ENCODE measurements around the gene CEP68.
A peak's percentile ranks its signal among the peaks of the same experiment; 100 is the strongest.

Gene CEP68

DNA sequence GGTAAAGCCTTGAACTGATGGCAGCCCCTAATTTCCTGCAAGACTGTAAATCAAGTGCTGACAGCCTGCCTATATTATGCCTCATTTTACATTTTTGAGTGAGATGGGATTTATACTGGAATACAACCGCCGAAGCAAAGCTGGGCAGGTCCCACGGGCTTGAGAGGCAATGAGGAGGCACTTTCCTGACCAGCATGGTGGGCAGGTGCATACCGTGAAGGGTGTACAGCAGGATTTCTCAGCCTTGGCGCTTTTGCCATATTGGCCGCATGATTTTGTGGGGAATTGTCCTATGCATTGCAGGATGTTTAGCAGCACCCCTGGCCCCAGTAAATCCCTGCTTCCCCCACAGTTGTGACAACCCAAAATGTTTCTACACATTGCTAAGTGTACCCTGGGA is 22.8 kb downstream of the CEP68 start:
- H3K27ac ChIP-seq (ENCODE audit: poor library complexity, severe bottlenecking), result no peak overlapping the region
- ATAC-seq (ENCODE audit: low read depth), result no peak

DNA sequence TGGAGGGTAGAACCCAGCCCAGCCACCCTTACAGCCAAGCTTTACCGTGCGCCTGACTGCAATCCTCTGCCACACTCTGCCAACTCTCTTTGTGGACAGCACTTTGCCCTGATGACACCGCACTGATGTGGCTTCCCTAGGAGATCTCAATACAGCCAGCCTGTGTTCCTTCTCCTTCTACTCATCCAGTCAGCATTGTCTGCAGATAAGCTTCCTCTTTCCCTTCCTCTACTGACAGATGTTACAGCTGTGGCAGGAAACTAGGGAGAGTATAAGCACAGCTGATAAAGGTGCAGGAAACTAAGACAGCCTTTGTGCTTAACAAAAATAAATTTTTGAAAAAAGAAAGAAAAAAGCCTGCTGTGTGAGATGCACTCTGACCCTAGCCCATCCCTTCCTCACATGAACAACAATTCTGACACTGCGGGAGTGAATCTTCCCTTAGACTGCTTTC is 25.0 kb downstream of the CEP68 start:
- Histone ChIP-seq H3K4me3 (ENCODE audit: severe bottlenecking) (no peak overlapping the region), H3K4me1 (ENCODE audit: insufficient read depth, poor library complexity, severe bottlenecking) (peaks cover 8% of the 10 kb centered on the region), H3K9me3 (ENCODE audit: severe bottlenecking) (no peaks in the 10 kb centered on the region), H3K27ac (ENCODE audit: poor library complexity, severe bottlenecking) (no peak overlapping the region), H3K27me3 (ENCODE audit: insufficient read depth, poor library complexity, severe bottlenecking) (no peaks in the 10 kb centered on the region), H3K36me3 (ENCODE audit: low read depth) (peaks cover 77% of the 10 kb centered on the region)
- DNase-seq (ENCODE audit: low spot score) (no peak), ATAC-seq (ENCODE audit: low read depth) (0 out of 3 replicates have a peak, but pooled peaks have one; percentile 4)
- TF ChIP-seq CTCF (IDR thresholded peaks at IDR 0.05; ENCODE audit: poor library complexity, severe bottlenecking), result no peak

More for the DNA sequence above, 22.8 kb downstream of the CEP68 start:
- no peak for TF ChIP-seq CTCF (IDR thresholded peaks at IDR 0.05; ENCODE audit: poor library complexity, severe bottlenecking)
- Histone ChIP-seq H3K36me3 (ENCODE audit: low read depth) (peaks cover 60% of the 10 kb centered on the region), H3K4me1 (ENCODE audit: insufficient read depth, poor library complexity, severe bottlenecking) (peaks cover 17% of the 10 kb centered on the region), H3K9me3 (ENCODE audit: severe bottlenecking) (no peaks in the 10 kb centered on the region), H3K27me3 (ENCODE audit: insufficient read depth, poor library complexity, severe bottlenecking) (no peaks in the 10 kb centered on the region), H3K4me3 (ENCODE audit: severe bottlenecking) (no peak overlapping the region)
- no peak for DNase-seq (ENCODE audit: low spot score)

DNA sequence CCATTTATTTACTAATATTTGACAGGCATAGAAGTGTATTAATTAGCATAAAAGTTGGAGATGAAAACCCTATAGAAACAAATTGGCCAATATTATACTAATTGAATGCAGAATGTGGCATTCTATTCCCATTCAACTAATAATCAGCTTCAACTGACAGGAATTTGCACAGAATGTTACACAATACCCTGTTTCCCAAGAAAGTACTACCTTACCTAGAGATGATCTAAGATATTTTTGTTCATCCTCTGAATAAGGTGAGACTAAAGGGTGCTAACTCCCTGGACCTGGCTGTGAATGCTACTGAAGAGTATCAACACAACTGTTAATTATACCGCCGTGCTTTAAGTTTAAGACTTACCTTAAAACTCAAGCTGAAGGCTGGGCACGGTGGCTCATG is 28.9 kb downstream of the CEP68 start:
- no peaks in the 10 kb centered on the region for H3K27me3 ChIP-seq (ENCODE audit: insufficient read depth, poor library complexity, severe bottlenecking)
- no peak overlapping the region for H3K27ac ChIP-seq (ENCODE audit: poor library complexity, severe bottlenecking)
- no peaks in the 10 kb centered on the region for H3K9me3 ChIP-seq (ENCODE audit: severe bottlenecking)
- H3K4me1 ChIP-seq (ENCODE audit: insufficient read depth, poor library complexity, severe bottlenecking), result no peaks in the 10 kb centered on the region
- TF ChIP-seq CTCF (IDR thresholded peaks at IDR 0.05; ENCODE audit: poor library complexity, severe bottlenecking), result no peak
- H3K36me3 ChIP-seq (ENCODE audit: low read depth), result peaks cover 95% of the 10 kb centered on the region
- no peak overlapping the region for H3K4me3 ChIP-seq (ENCODE audit: severe bottlenecking)
- ATAC-seq (ENCODE audit: low read depth), result no peak
- no peak for DNase-seq (ENCODE audit: low spot score)

GRCh38 chr2:65092791-65093190 is 36.6 kb downstream of the CEP68 start:
- no peak overlapping the region for H3K27ac ChIP-seq (ENCODE audit: poor library complexity, severe bottlenecking)
- H3K9me3 ChIP-seq (ENCODE audit: severe bottlenecking), result no peaks in the 10 kb centered on the region
- no peaks in the 10 kb centered on the region for H3K4me1 ChIP-seq (ENCODE audit: insufficient read depth, poor library complexity, severe bottlenecking)
- ATAC-seq (ENCODE audit: low read depth) (no peak), DNase-seq (ENCODE audit: low spot score) (no peak)
- peaks cover 87% of the 10 kb centered on the region for H3K36me3 ChIP-seq (ENCODE audit: low read depth)
- no peak for TF ChIP-seq CTCF (IDR thresholded peaks at IDR 0.05; ENCODE audit: poor library complexity, severe bottlenecking)
- H3K4me3 ChIP-seq (ENCODE audit: severe bottlenecking), result no peak overlapping the region
- H3K27me3 ChIP-seq (ENCODE audit: insufficient read depth, poor library complexity, severe bottlenecking), result no peaks in the 10 kb centered on the region

- no peak for DNase-seq (ENCODE audit: low spot score)
- H3K4me3 ChIP-seq (ENCODE audit: severe bottlenecking), result no peak overlapping the region
- no peak for ATAC-seq (ENCODE audit: low read depth)
- no peak overlapping the region for H3K27ac ChIP-seq (ENCODE audit: poor library complexity, severe bottlenecking)
- no peak for TF ChIP-seq CTCF (IDR thresholded peaks at IDR 0.05; ENCODE audit: poor library complexity, severe bottlenecking)
- no peaks in the 10 kb centered on the region for H3K4me1 ChIP-seq (ENCODE audit: insufficient read depth, poor library complexity, severe bottlenecking)
- no peaks in the 10 kb centered on the region for H3K9me3 ChIP-seq (ENCODE audit: severe bottlenecking)
- no peaks in the 10 kb centered on the region for H3K27me3 ChIP-seq (ENCODE audit: insufficient read depth, poor library complexity, severe bottlenecking)
- H3K36me3 ChIP-seq (ENCODE audit: low read depth), result peaks cover 87% of the 10 kb centered on the region
Measured at GRCh38 chr2:65093211-65093610, 37.0 kb downstream of the CEP68 start.
